ENCODE data around the gene BTG2.
A peak's percentile ranks its signal among the peaks of the same experiment; 100 is the strongest.

Gene BTG2

DNA sequence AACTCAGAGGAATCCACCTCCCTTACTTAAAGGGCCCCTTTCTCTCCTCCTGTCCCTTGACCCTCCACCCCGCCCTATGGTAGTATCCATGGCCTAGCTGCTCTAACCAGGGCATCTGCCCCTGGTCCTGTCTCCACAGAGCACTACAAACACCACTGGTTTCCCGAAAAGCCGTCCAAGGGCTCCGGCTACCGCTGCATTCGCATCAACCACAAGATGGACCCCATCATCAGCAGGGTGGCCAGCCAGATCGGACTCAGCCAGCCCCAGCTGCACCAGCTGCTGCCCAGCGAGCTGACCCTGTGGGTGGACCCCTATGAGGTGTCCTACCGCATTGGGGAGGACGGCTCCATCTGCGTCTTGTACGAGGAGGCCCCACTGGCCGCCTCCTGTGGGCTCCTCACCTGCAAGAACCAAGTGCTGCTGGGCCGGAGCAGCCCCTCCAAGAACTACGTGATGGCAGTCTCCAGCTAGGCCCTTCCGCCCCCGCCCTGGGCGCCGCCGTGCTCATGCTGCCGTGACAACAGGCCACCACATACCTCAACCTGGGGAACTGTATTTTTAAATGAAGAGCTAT lies 1.7 kb downstream of the BTG2 start:
- peak overlapping the region; percentile 98 for H3K27ac ChIP-seq
- TF ChIP-seq, protein P1, sequence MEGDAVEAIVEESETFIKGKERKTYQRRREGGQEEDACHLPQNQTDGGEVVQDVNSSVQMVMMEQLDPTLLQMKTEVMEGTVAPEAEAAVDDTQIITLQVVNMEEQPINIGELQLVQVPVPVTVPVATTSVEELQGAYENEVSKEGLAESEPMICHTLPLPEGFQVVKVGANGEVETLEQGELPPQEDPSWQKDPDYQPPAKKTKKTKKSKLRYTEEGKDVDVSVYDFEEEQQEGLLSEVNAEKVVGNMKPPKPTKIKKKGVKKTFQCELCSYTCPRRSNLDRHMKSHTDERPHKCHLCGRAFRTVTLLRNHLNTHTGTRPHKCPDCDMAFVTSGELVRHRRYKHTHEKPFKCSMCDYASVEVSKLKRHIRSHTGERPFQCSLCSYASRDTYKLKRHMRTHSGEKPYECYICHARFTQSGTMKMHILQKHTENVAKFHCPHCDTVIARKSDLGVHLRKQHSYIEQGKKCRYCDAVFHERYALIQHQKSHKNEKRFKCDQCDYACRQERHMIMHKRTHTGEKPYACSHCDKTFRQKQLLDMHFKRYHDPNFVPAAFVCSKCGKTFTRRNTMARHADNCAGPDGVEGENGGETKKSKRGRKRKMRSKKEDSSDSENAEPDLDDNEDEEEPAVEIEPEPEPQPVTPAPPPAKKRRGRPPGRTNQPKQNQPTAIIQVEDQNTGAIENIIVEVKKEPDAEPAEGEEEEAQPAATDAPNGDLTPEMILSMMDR (conservative IDR thresholded peaks at IDR 0.05), result no peak

DNA sequence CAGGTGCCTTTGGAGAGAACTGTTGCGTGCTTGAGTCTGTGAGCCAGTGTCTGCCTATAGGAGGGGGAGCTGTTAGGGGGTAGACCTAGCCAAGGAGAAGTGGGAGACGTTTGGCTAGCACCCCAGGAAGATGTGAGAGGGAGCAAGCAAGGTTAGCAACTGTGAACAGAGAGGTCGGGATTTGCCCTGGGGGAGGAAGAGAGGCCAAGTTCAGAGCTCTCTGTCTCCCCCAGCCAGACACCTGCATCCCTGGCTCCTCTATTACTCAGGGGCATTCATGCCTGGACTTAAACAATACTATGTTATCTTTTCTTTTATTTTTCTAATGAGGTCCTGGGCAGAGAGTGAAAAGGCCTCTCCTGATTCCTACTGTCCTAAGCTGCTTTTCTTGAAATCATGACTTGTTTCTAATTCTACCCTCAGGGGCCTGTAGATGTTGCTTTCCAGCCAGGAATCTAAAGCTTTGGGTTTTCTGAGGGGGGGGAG lies 2.4 kb downstream of the BTG2 start:
- TF ChIP-seq, protein P1 (conservative IDR thresholded peaks at IDR 0.05), result no peak
- peak overlapping the region; percentile 98 for H3K27ac ChIP-seq

DNA sequence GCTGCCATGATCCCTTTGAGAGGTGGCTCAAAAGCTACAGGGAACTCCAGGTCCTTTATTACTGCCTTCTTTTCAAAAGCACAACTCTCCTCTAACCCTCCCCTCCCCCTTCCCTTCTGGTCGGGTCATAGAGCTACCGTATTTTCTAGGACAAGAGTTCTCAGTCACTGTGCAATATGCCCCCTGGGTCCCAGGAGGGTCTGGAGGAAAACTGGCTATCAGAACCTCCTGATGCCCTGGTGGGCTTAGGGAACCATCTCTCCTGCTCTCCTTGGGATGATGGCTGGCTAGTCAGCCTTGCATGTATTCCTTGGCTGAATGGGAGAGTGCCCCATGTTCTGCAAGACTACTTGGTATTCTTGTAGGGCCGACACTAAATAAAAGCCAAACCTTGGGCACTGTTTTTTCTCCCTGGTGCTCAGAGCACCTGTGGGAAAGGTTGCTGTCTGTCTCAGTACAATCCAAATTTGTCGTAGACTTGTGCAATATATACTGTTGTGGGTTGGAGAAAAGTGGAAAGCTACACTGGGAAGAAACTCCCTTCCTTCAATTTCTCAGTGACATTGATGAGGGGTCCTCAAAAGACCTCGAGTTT lies 3.1 kb downstream of the BTG2 start:
- H3K27ac ChIP-seq, result peak overlapping the region; percentile 98
- TF ChIP-seq, protein P1 (conservative IDR thresholded peaks at IDR 0.05), result no peak

DNA sequence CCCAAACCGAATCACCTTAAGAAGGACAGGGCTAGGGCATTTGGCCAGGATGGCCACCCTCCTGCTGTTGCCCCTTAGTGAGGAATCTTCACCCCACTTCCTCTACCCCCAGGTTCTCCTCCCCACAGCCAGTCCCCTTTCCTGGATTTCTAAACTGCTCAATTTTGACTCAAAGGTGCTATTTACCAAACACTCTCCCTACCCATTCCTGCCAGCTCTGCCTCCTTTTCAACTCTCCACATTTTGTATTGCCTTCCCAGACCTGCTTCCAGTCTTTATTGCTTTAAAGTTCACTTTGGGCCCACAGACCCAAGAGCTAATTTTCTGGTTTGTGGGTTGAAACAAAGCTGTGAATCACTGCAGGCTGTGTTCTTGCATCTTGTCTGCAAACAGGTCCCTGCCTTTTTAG lies 3.6 kb downstream of the BTG2 start:
- H3K27ac ChIP-seq, result peak overlapping the region; percentile 98

GRCh38 chr1:203311368-203312301 lies 6.3 kb downstream of the BTG2 start:
- H3K27ac ChIP-seq, result peak overlapping the region; percentile 98
- TF ChIP-seq, protein P1 (conservative IDR thresholded peaks at IDR 0.05), result no peak

More for the DNA sequence above, 3.6 kb downstream of the BTG2 start:
- TF ChIP-seq, protein P1 (conservative IDR thresholded peaks at IDR 0.05), result no peak

DNA sequence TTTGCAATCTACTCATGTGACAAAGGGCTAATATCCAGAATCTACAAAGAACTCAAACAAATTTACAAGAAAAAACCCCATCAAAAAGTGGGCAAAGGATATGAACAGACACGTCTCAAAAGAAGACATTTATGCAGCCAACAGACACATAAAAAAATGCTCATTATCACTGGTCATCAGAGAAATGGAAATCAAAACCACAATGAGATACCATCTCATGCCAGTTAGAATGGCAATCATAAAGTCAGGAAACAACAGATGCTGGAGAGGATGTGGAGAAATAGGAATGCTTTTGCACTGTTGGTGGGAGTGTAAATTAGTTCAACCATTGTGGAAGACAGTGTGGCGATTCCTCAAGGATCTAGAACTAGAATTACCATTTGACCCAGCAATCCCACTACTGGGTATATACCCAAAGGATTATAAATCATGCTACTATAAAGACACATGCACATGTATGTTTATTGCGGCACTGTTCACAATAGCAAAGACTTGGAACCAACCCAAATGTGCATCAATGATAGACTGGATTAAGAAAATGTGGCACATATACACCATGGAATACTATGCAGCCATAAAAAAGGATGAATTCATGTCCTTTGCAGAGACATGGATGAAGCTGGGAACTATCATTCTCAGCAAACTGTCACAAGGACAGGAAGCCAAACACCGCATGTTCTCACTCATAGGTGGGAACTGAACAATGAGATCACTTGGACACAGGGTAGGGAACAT lies 8.9 kb downstream of the BTG2 start:
- H3K27ac ChIP-seq, result peak overlapping the region; percentile 98

DNA sequence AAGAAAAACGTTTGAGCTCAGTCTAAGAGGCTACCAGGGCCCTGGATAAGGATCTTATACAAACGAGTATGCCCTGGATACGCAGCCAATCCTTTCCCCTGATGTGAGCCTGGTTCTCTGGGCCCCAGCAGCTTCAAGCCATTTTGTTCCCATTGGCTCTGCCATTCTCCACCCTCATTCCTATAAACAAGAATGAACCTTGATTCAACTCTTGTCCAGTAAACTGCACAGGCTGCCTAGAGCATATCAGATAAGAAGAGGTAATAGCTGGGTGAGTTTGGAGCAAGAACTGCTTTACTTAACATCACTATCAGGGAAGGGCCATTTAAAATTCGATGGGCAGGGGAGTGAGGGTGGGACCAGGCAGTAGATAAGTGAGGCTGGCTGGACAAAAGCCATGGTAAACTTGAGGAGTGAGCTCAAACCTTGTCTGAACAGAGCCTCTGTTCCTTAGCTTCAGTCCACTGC lies 11.3 kb downstream of the BTG2 start:
- peak overlapping the region; percentile 98 for H3K27ac ChIP-seq
- TF ChIP-seq, protein P1 (conservative IDR thresholded peaks at IDR 0.05), result no peak
